Naive thymus-derived CD4-positive, alpha-beta T cell (primary cell): ENCODE data around the gene PTBP2. TPM values are rescaled to one million over a fixed set of nuclear protein-coding genes. Genes with fewer than 3 reads are reported as not detected.

ENCODE experiments used
- ATAC-seq: fragments of 150-1000 bp; cut with Tn5 transposase; 2 replicates; pipeline ENCODE4 v1.10.0; 2021; ENCODE audit warnings: mild to moderate bottlenecking, moderate library complexity
- CTCF ChIA-PET: fragments of 350-600 bp; sonication (Branson Sonifier 250); formaldehyde crosslinking; loops from one replicate; lab custom pipeline; 2021; ENCODE audit warnings: antibody characterized with exemption; lab: Charles Lee
- POLR2A ChIA-PET: fragments of 350-600 bp; sonication (Branson Sonifier 250); formaldehyde crosslinking; loops from one replicate; lab custom pipeline; 2021; ENCODE audit warnings: antibody characterized with exemption, inconsistent platforms; lab: Charles Lee
- DNase-seq, 9 donors: peaks; one replicate each; pipeline versions ENCODE4 v3.0.0 to v3.0.0-alpha.2; 2020 to 2022; ENCODE audit warnings: mixed read lengths in 1 of 9
- H3K27ac ChIP-seq: one replicate; pipeline ENCODE4 v1.7.0; 2013; ENCODE audit warnings: mild to moderate bottlenecking, low read depth, low read length, moderate library complexity
- H3K27me3 ChIP-seq, 2 donors: one replicate each; pipeline ENCODE4 v1.7.0; 2013; ENCODE audit warnings: low read length in 2 of 2, mild to moderate bottlenecking in 2 of 2, moderate library complexity in 2 of 2; ENCODE audit not compliant: control insufficient read depth in 2 of 2, insufficient read depth in 2 of 2
- H3K36me3 ChIP-seq, 3 experiments: 1 replicate in 2 of 3; 2 replicates in 1 of 3; pipeline ENCODE4 v1.7.0; 2013; ENCODE audit warnings: low read length in 3 of 3, mild to moderate bottlenecking in 3 of 3, moderate library complexity in 1 of 3; ENCODE audit not compliant: insufficient read depth in 3 of 3, control insufficient read depth in 2 of 3
- H3K4me1 ChIP-seq, 2 donors: one replicate each; pipeline ENCODE4 v1.7.0; 2013; ENCODE audit warnings: low read length in 2 of 2, mild to moderate bottlenecking in 2 of 2, moderate library complexity in 1 of 2; ENCODE audit not compliant: control insufficient read depth in 2 of 2, insufficient read depth in 2 of 2
- H3K4me3 ChIP-seq: 2 replicates; pipeline ENCODE4 v1.7.0; 2013; ENCODE audit warnings: mild to moderate bottlenecking, low read length
- H3K9me3 ChIP-seq, 3 experiments: 1 replicate in 2 of 3; 2 replicates in 1 of 3; pipeline ENCODE4 v1.7.0; 2013; ENCODE audit warnings: low read length in 3 of 3; ENCODE audit not compliant: control insufficient read depth in 2 of 3
- H3K27ac Mint-ChIP-seq, 9 donors: one replicate each; pipeline ENCODE4 v1.8.0; 2020 to 2022; ENCODE audit warnings: mixed read lengths in 9 of 9, mild to moderate bottlenecking in 8 of 9, moderate library complexity in 5 of 9, inconsistent platforms in 2 of 9
- H3K27me3 Mint-ChIP-seq, 5 donors: one replicate each; pipeline ENCODE4 v1.8.0; 2021 to 2022; ENCODE audit warnings: mixed read lengths in 5 of 5, mild to moderate bottlenecking in 1 of 5
- H3K36me3 Mint-ChIP-seq, 5 donors: one replicate each; pipeline ENCODE4 v1.8.0; 2020 to 2022; ENCODE audit warnings: mixed read lengths in 5 of 5, mild to moderate bottlenecking in 3 of 5, inconsistent platforms in 1 of 5
- H3K4me1 Mint-ChIP-seq, 7 donors: one replicate each; pipeline ENCODE4 v1.8.0; 2020 to 2022; ENCODE audit warnings: mixed read lengths in 7 of 7, mild to moderate bottlenecking in 3 of 7, inconsistent platforms in 1 of 7
- H3K4me3 Mint-ChIP-seq, 10 donors: one replicate each; pipeline ENCODE4 v1.8.0; 2020 to 2022; ENCODE audit warnings: mild to moderate bottlenecking in 10 of 10, mixed read lengths in 10 of 10, moderate library complexity in 6 of 10, inconsistent platforms in 2 of 10
- H3K9me3 Mint-ChIP-seq, 11 donors: one replicate each; pipeline ENCODE4 v1.8.0; 2020 to 2022; ENCODE audit warnings: mixed read lengths in 11 of 11, mild to moderate bottlenecking in 4 of 11, inconsistent platforms in 1 of 11, moderate library complexity in 1 of 11
- intact Hi-C, 2 donors: fragments of 100-400 bp; cut with micrococcal nuclease; formaldehyde crosslinking; loops; one replicate each; pipeline ENCODE4 v1.15.1; 2023
- polyA plus RNA-seq, 2 donors: library from polyadenylated mRNA; unstranded; fragments of 300-500 nt; fragmentation: Illumina TruSeq; gene quantifications; one replicate each; pipeline ENCODE4 v1.2.3, GENCODE V29; 2021
- total RNA-seq, 6 experiments: library from RNA in 5 of 6; stranded (reverse) in 5 of 6; gene quantifications; 1 replicate in 5 of 6; 2 replicates in 1 of 6; pipeline ENCODE4 v1.2.3 and lab custom pipeline; 2021 to 2026

The PTBP2 gene
- total RNA-seq: 10 to 100 TPM; 14.9 to 32.6 (median 25.6) TPM
- polyA plus RNA-seq: 1 to 10 TPM; 2.8 to 3.8 TPM
- 47.7 reads per million, percentile 70 among the genes with 10 or more reads in this experiment for total RNA-seq (lab: John Stamatoyannopoulos, UW)

GRCh38 chr1:96721416-96722160 lies at the start of gene PTBP2:
Gene PTBP2 (plus strand): TSS chr1:96721784. CDS start chr1:96721865, 81 bp downstream.
- Histone ChIP-seq H3K36me3 (peaks cover 0 to 10% (median 0%) of the 10 kb centered on the region in 3 experiments), H3K27me3 (no peaks in the 10 kb centered on the region), H3K9me3 (no peaks in the 10 kb centered on the region), H3K4me3 (peak within 1 kb of the TSS; percentile 89), H3K4me1 (peaks cover 10 to 11% of the 10 kb centered on the region in 2 donors), H3K27ac (peak within 1 kb of the TSS; percentile 84)
- DNase-seq (peak; percentile 75 to 90 (median 86)), ATAC-seq (peak; percentile 93)
- CTCF ChIA-PET: no interaction called here
- POLR2A ChIA-PET: interaction anchor here (1.1 kb wide), 1 partner anchor 32 kb away, joined by 3 read pairs; no protein-coding TSS in a partner anchor
- intact Hi-C loops: loop anchor here (1.0 to 10.0 kb wide), 11 partner anchors 11 to 1683 kb away; partner anchors contain the start of genes ALG14 (in 2 of the 2), DPYD (in 2 of the 2) and RWDD3 (in 1 of the 2)
- Mint-ChIP-seq H3K4me1 (peaks cover 17 to 35% (median 29%) of the 10 kb centered on the region in 7 donors), H3K27ac (peak within 1 kb of the TSS; percentile 83 to 97 (median 95)), H3K4me3 (peak within 1 kb of the TSS; percentile 88 to 99 (median 97)), H3K9me3 (peaks cover 0 to 4% (median 0%) of the 10 kb centered on the region in 11 donors), H3K27me3 (peaks cover 0 to 16% (median 0%) of the 10 kb centered on the region in 5 donors), H3K36me3 (peaks cover 0 to 14% (median 9%) of the 10 kb centered on the region in 5 donors)

- Histone ChIP-seq H3K27ac (no peak overlapping the region), H3K36me3 (no peaks in the 10 kb centered on the region), H3K9me3 (no peaks in the 10 kb centered on the region), H3K4me1 (no peaks in the 10 kb centered on the region), H3K4me3 (no peak overlapping the region), H3K27me3 (no peaks in the 10 kb centered on the region)
- POLR2A ChIA-PET: no interaction called here
- peaks cover 2 to 45% (median 15%) of the 10 kb centered on the region in 11 donors for H3K9me3 Mint-ChIP-seq
- H3K36me3 Mint-ChIP-seq: peaks cover 0 to 9% (median 0%) of the 10 kb centered on the region in 5 donors
- no peaks in the 10 kb centered on the region for H3K4me1 Mint-ChIP-seq
- DNase-seq: no peak
- ATAC-seq: no peak
- no peak overlapping the region for H3K4me3 Mint-ChIP-seq
- CTCF ChIA-PET: no interaction called here
- no peak overlapping the region for H3K27ac Mint-ChIP-seq
- H3K27me3 Mint-ChIP-seq: peaks cover 0 to 10% (median 5%) of the 10 kb centered on the region in 5 donors
- intact Hi-C loops: no loop called here
Observed at GRCh38 chr1:96674915-96675314, 46.7 kb upstream of the PTBP2 start.

GRCh38 chr1:96682056-96682455 lies 39.5 kb upstream of the PTBP2 start:
- H3K9me3 ChIP-seq: no peaks in the 10 kb centered on the region
- Mint-ChIP-seq H3K27ac (no peak overlapping the region), H3K4me1 (peaks cover 0 to 6% (median 2%) of the 10 kb centered on the region in 7 donors), H3K9me3 (peaks cover 0 to 7% (median 0%) of the 10 kb centered on the region in 11 donors), H3K27me3 (peaks cover 2 to 14% (median 9%) of the 10 kb centered on the region in 5 donors), H3K4me3 (no peak overlapping the region), H3K36me3 (no peaks in the 10 kb centered on the region)
- no peak overlapping the region for H3K4me3 ChIP-seq
- CTCF ChIA-PET: no interaction called here
- ATAC-seq (no peak), DNase-seq (no peak)
- H3K36me3 ChIP-seq: no peaks in the 10 kb centered on the region
- POLR2A ChIA-PET: no interaction called here
- no peaks in the 10 kb centered on the region for H3K27me3 ChIP-seq
- H3K27ac ChIP-seq: no peak overlapping the region
- H3K4me1 ChIP-seq: no peaks in the 10 kb centered on the region
- intact Hi-C loops: no loop called here

GRCh38 chr1:96683931-96684330 lies 37.7 kb upstream of the PTBP2 start:
- Histone ChIP-seq H3K4me3 (no peak overlapping the region), H3K4me1 (no peaks in the 10 kb centered on the region), H3K9me3 (no peaks in the 10 kb centered on the region), H3K27ac (no peak overlapping the region), H3K27me3 (no peaks in the 10 kb centered on the region), H3K36me3 (no peaks in the 10 kb centered on the region)
- H3K9me3 Mint-ChIP-seq: peaks cover 0 to 5% (median 0%) of the 10 kb centered on the region in 11 donors
- H3K27ac Mint-ChIP-seq: no peak overlapping the region
- ATAC-seq: no peak
- CTCF ChIA-PET: no interaction called here
- intact Hi-C loops: no loop called here
- POLR2A ChIA-PET: no interaction called here
- H3K36me3 Mint-ChIP-seq: no peaks in the 10 kb centered on the region
- H3K4me3 Mint-ChIP-seq: no peak overlapping the region
- no peak for DNase-seq
- peaks cover 4 to 14% (median 9%) of the 10 kb centered on the region in 5 donors for H3K27me3 Mint-ChIP-seq
- H3K4me1 Mint-ChIP-seq: peaks cover 0 to 6% (median 2%) of the 10 kb centered on the region in 7 donors

- ATAC-seq: no peak
Observed at GRCh38 chr1:96684744-96685143, 36.8 kb upstream of the PTBP2 start.

GRCh38 chr1:96688767-96689166 lies 32.8 kb upstream of the PTBP2 start:
- Mint-ChIP-seq H3K36me3 (no peaks in the 10 kb centered on the region), H3K9me3 (peaks cover 0 to 1% (median 0%) of the 10 kb centered on the region in 11 donors), H3K4me3 (no peak overlapping the region), H3K27me3 (peaks cover 0 to 4% (median 0%) of the 10 kb centered on the region in 5 donors), H3K4me1 (peaks cover 0 to 6% (median 2%) of the 10 kb centered on the region in 7 donors), H3K27ac (no peak overlapping the region)
- Histone ChIP-seq H3K36me3 (no peaks in the 10 kb centered on the region), H3K27ac (no peak overlapping the region), H3K9me3 (no peaks in the 10 kb centered on the region), H3K4me1 (no peaks in the 10 kb centered on the region), H3K4me3 (no peak overlapping the region), H3K27me3 (no peaks in the 10 kb centered on the region)
- ChIA-PET CTCF (no interaction called here), POLR2A (no interaction called here)
- no peak for DNase-seq
- no peak for ATAC-seq
- intact Hi-C loops: no loop called here

More at GRCh38 chr1:96684744-96685143, 36.8 kb upstream of the PTBP2 start:
- Mint-ChIP-seq H3K9me3 (peaks cover 0 to 5% (median 0%) of the 10 kb centered on the region in 11 donors), H3K27me3 (peaks cover 4 to 12% (median 9%) of the 10 kb centered on the region in 5 donors), H3K4me1 (peaks cover 0 to 6% (median 2%) of the 10 kb centered on the region in 7 donors), H3K27ac (no peak overlapping the region), H3K4me3 (no peak overlapping the region), H3K36me3 (no peaks in the 10 kb centered on the region)
- no peaks in the 10 kb centered on the region for H3K4me1 ChIP-seq
- ChIA-PET POLR2A (no interaction called here), CTCF (no interaction called here)
- no peaks in the 10 kb centered on the region for H3K9me3 ChIP-seq
- no peak overlapping the region for H3K27ac ChIP-seq
- no peaks in the 10 kb centered on the region for H3K36me3 ChIP-seq
- intact Hi-C loops: no loop called here
- no peaks in the 10 kb centered on the region for H3K27me3 ChIP-seq
- H3K4me3 ChIP-seq: no peak overlapping the region
- no peak for DNase-seq
